Measurements from ENCODE around the gene SLC48A1.

Gene SLC48A1

GRCh38 chr12:47778881-47779280, 5.8 kb downstream of the SLC48A1 start:
- no peak for DNase-seq

GRCh38 chr12:47779301-47779942, 6.4 kb downstream of the SLC48A1 start:
- DNase-seq, result peak; percentile 82

GRCh38 chr12:47779943-47780504, 7.0 kb downstream of the SLC48A1 start:
- DNase-seq, result no peak

GRCh38 chr12:47781479-47782371, 8.7 kb downstream of the SLC48A1 start:
- DNase-seq, result no peak

- no peak for DNase-seq
These were observed 9.3 kb downstream of the SLC48A1 start for GRCh38 chr12:47782372-47782770.

- DNase-seq, result no peak
These were observed 10.2 kb downstream of the SLC48A1 start for GRCh38 chr12:47783024-47783755.

GRCh38 chr12:47783821-47784819, 11.1 kb downstream of the SLC48A1 start:
- DNase-seq, result no peak

- no peak for DNase-seq
These were observed 12.2 kb downstream of the SLC48A1 start for GRCh38 chr12:47785036-47785886.

GRCh38 chr12:47785887-47786661, 13.0 kb downstream of the SLC48A1 start:
- DNase-seq, result no peak

GRCh38 chr12:47786662-47787280, 13.7 kb downstream of the SLC48A1 start:
- DNase-seq, result no peak

- no peak for DNase-seq
These were observed 14.7 kb downstream of the SLC48A1 start for GRCh38 chr12:47787596-47788319.

- no peak for DNase-seq
These were observed 16.1 kb downstream of the SLC48A1 start for GRCh38 chr12:47789141-47789540.

- no peak for DNase-seq
These were observed 16.9 kb downstream of the SLC48A1 start for GRCh38 chr12:47789712-47790489.

- no peak for DNase-seq
These were observed 17.8 kb downstream of the SLC48A1 start for GRCh38 chr12:47790676-47791350.

GRCh38 chr12:47791351-47791746, 18.3 kb downstream of the SLC48A1 start:
- no peak for DNase-seq

- DNase-seq, result no peak
These were observed 18.8 kb downstream of the SLC48A1 start for GRCh38 chr12:47791874-47792273.

- no peak for DNase-seq
These were observed 20.1 kb downstream of the SLC48A1 start for GRCh38 chr12:47793015-47793681.
